ENCODE data around the gene FNIP1. TPM values are rescaled to one million over a fixed set of nuclear protein-coding genes. Genes with fewer than 3 reads are reported as not detected.

Gene FNIP1
- total RNA-seq, 1 donor from 2014 or later: 14.4 TPM

- DNase-seq (ENCODE audit: low read depth): no peak
- no peak overlapping the region for H3K4me3 ChIP-seq (ENCODE audit: low read depth, low read length)
- TF ChIP-seq CTCF (conservative IDR thresholded peaks at IDR 0.05; ENCODE audit: low read depth, low read length): no peak
Observed at GRCh38 chr5:131773805-131774204, 23.0 kb downstream of the FNIP1 start.

GRCh38 chr5:131771692-131772091 is 25.1 kb downstream of the FNIP1 start:
- DNase-seq (ENCODE audit: low read depth): no peak
- no peak overlapping the region for H3K4me3 ChIP-seq (ENCODE audit: low read depth, low read length)
- TF ChIP-seq CTCF (conservative IDR thresholded peaks at IDR 0.05; ENCODE audit: low read depth, low read length): no peak

- no peak overlapping the region for H3K4me3 ChIP-seq (ENCODE audit: low read depth, low read length)
- TF ChIP-seq CTCF (conservative IDR thresholded peaks at IDR 0.05; ENCODE audit: low read depth, low read length): no peak
- DNase-seq (ENCODE audit: low read depth): no peak
Observed at GRCh38 chr5:131769961-131770360, 26.9 kb downstream of the FNIP1 start.

GRCh38 chr5:131769336-131769735 is 27.5 kb downstream of the FNIP1 start:
- no peak for DNase-seq (ENCODE audit: low read depth)
- no peak overlapping the region for H3K4me3 ChIP-seq (ENCODE audit: low read depth, low read length)
- TF ChIP-seq CTCF (conservative IDR thresholded peaks at IDR 0.05; ENCODE audit: low read depth, low read length): no peak

GRCh38 chr5:131767891-131768290 is 28.9 kb downstream of the FNIP1 start:
- TF ChIP-seq CTCF (conservative IDR thresholded peaks at IDR 0.05; ENCODE audit: low read depth, low read length): no peak
- no peak for DNase-seq (ENCODE audit: low read depth)
- no peak overlapping the region for H3K4me3 ChIP-seq (ENCODE audit: low read depth, low read length)

GRCh38 chr5:131766689-131767088 is 30.1 kb downstream of the FNIP1 start:
- H3K4me3 ChIP-seq (ENCODE audit: low read depth, low read length): no peak overlapping the region
- no peak for DNase-seq (ENCODE audit: low read depth)
- TF ChIP-seq CTCF (conservative IDR thresholded peaks at IDR 0.05; ENCODE audit: low read depth, low read length): no peak

GRCh38 chr5:131765261-131765660 is 31.6 kb downstream of the FNIP1 start:
- DNase-seq (ENCODE audit: low read depth): no peak
- no peak for TF ChIP-seq CTCF (conservative IDR thresholded peaks at IDR 0.05; ENCODE audit: low read depth, low read length)
- no peak overlapping the region for H3K4me3 ChIP-seq (ENCODE audit: low read depth, low read length)
